GM10266 (cell line): ENCODE measurements around the gene TMEM123.

Source experiments
- DNase-seq: peaks from one replicate; pipeline ENCODE4 v3.0.0; 2012; ENCODE audit errors: extremely low spot score
- TF ChIP-seq, protein P1 (sequence below): IDR thresholded peaks from 2 replicates; pipeline ENCODE4 v1.5.1; 2012; ENCODE audit warnings: mild to moderate bottlenecking, low read depth; ENCODE audit not compliant: control insufficient read depth, insufficient read depth; ENCODE audit errors: missing control alignments

The TMEM123 gene

DNA sequence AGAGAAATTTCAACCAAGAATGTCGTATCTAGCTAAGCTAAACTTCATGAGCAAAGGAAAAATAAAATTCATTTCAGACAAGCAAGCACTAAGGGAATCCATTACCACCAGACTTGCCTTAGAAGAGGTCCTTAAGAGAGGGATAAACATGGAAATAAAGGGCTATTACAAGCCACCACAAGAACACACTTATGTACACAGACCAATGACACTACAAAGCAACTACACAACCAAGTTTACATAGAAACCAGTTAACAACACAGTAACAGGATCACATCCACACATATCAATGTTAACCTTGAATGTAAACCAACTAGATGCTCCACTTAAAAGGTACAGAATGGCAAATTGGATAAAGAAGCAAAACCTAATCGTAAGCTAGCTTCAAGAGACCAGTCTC, 38.0 kb downstream of the TMEM123 start:
- no peak for DNase-seq
- TF ChIP-seq, protein P1, sequence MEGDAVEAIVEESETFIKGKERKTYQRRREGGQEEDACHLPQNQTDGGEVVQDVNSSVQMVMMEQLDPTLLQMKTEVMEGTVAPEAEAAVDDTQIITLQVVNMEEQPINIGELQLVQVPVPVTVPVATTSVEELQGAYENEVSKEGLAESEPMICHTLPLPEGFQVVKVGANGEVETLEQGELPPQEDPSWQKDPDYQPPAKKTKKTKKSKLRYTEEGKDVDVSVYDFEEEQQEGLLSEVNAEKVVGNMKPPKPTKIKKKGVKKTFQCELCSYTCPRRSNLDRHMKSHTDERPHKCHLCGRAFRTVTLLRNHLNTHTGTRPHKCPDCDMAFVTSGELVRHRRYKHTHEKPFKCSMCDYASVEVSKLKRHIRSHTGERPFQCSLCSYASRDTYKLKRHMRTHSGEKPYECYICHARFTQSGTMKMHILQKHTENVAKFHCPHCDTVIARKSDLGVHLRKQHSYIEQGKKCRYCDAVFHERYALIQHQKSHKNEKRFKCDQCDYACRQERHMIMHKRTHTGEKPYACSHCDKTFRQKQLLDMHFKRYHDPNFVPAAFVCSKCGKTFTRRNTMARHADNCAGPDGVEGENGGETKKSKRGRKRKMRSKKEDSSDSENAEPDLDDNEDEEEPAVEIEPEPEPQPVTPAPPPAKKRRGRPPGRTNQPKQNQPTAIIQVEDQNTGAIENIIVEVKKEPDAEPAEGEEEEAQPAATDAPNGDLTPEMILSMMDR: no peak

DNA sequence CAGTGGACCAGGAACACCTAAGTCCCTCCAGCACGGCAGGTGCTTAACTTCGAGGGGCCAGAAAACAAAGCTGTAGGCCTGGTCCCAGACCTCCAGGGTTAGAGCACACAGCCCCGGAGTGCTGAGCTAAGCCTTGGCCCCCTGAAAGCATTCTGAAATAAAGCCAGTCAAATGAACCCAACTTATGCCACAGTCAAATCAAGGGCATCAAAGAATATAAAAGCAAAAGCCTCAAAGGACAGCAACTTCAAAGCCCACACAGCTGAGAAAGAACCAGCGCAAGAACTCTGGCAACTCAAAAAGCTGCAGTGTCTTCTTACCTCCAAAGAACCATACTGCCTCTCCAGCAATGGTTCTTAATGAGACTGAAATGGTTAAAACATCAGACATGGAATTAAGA, 39.1 kb downstream of the TMEM123 start:
- no peak for DNase-seq
- TF ChIP-seq, protein P1: no peak

DNA sequence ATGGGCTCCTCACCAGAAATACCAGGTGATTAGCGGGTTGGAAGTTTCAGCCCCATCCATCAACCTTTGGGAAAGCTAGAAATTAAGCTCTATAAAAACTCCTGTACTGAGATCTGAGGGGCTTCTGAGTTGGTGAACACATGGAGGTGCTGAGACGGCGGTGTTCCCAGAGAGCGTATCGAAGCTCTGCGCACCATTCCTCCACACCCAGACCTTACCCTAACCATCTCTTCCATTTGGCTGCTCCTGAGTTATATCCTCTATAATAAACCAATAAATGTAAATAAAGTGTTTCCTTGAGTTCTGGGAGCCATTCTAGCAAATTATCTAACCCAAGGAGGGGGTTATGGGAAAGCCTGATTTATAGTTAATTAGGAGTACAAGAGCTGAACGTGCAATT, 41.4 kb downstream of the TMEM123 start:
- no peak for DNase-seq
- TF ChIP-seq, protein P1: no peak

DNA sequence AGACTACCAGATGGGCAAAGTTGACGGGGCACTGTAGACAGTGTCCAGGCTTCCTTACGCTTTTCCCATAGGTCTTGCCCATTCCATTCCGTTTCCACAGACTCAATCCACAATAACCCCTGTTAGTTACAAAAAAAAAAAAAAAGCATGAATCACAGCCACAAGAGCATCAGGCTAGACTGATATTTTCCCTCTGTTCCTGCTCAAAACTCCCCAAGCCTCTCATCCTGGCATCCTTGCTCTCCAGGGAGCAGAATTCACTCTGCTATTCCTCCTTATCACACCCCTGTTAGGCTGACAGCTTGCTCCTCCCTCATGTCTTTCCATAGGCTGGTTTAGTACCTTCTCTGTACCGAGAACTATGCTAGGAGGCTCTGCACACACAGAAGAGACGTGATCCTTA, 42.2 kb downstream of the TMEM123 start:
- TF ChIP-seq, protein P1: no peak
- no peak for DNase-seq

DNA sequence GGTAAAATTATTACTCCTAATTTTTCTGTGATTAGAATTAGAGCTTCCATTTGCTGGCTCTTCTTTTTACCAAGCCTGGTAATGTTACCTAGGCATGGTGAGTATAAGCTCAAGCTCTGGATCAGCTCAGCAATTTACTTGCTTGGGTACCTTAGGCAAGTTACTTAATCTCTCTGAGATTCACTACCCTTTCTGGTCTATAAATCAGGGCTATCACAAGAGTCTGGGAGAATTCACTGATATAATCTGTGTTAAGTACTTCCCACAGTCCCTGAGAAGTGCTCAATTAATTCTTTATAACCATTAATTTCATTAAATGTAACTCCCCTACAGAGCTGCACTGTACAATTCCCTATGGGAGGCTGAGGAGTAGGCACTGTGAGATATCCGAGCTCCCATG, 44.2 kb downstream of the TMEM123 start:
- no peak for DNase-seq
- TF ChIP-seq, protein P1: no peak

DNA sequence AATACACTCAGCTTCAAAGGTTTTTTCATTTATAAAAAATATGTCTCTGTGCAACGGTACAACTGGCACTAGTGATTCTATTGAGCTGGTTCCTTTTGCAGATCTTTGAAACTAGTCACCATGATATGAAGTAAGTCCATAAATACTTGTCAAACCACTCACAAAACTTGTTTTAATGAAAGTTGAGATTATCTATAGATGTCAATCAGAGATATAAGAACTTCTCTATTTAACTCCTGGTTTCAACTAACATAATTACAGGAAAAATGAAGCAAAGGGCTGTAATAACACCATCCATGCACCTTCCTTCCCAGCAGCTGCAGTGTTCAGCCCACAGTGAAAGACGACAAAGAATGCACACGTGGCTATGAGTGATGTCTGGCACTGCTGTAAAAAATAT, 44.7 kb downstream of the TMEM123 start:
- no peak for DNase-seq
- TF ChIP-seq, protein P1: no peak

DNA sequence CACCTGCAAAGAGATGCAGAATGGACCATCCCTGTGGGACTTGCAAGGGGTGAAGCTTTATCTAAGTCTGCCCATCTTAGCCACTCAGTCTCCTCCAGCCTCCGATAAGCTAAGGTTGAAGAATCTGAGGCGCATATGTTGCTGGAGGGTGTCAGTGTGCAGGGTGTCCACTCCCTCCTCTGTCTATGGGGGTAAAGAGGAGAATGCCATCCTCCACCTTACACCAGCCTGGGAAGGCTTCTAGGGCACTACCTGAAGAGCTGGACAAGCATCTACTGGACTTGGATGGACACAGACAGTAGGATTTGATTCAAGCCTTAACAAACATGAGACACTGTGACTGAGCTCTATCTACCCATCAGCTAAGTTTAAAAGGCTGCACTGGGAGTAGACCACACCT, 46.5 kb downstream of the TMEM123 start:
- no peak for DNase-seq
- TF ChIP-seq, protein P1: no peak
